Epithelial cell of esophagus (primary cell): ENCODE measurements around the gene C1orf198.
A peak's percentile ranks its signal among the peaks of the same experiment; 100 is the strongest.

Source experiments
- DNase-seq: peaks from one replicate; pipeline ENCODE4 v3.0.0; 2010; ENCODE audit warnings: low read depth
- H3K4me3 ChIP-seq: 2 replicates; pipeline ENCODE4 v1.5.1; 2011; ENCODE audit warnings: mild to moderate bottlenecking, low read length, control low read depth
- CTCF ChIP-seq: IDR thresholded peaks from 2 replicates; pipeline ENCODE4 v1.5.1; 2011; ENCODE audit warnings: low read depth, mild to moderate bottlenecking, low read length, control low read depth, inconsistent platforms; ENCODE audit not compliant: insufficient read depth; ENCODE audit errors: missing control alignments

C1orf198 gene

GRCh38 chr1:230867903-230868735, at the start of gene C1orf198:
TSS of gene C1orf198 (minus strand) at chr1:230868521. CDS start at chr1:230868512, 9 bp downstream.
- DNase-seq: peak; percentile 56
- no peak for TF ChIP-seq CTCF

GRCh38 chr1:230917284-230918135, 49.2 kb upstream of the C1orf198 start:
- TF ChIP-seq CTCF: peak; percentile 78
- H3K4me3 ChIP-seq: no peak overlapping the region
- peak; percentile 82 for DNase-seq

More at GRCh38 chr1:230867903-230868735, at the start of gene C1orf198:
- H3K4me3 ChIP-seq: peak within 1 kb of the TSS; percentile 62

- no peak overlapping the region for H3K4me3 ChIP-seq
- no peak for DNase-seq
- TF ChIP-seq CTCF: no peak
Measured at GRCh38 chr1:230916587-230917283, 48.4 kb upstream of the C1orf198 start.

- no peak for TF ChIP-seq CTCF
- H3K4me3 ChIP-seq: no peak overlapping the region
- DNase-seq: peak; percentile 25
Measured at GRCh38 chr1:230915078-230915477, 46.8 kb upstream of the C1orf198 start.

- H3K4me3 ChIP-seq: no peak overlapping the region
- TF ChIP-seq CTCF: no peak
- DNase-seq: peak; percentile 35
Measured at GRCh38 chr1:230913496-230913895, 45.2 kb upstream of the C1orf198 start.

GRCh38 chr1:230910755-230911117, 42.4 kb upstream of the C1orf198 start:
- DNase-seq: no peak
- TF ChIP-seq CTCF: no peak
- no peak overlapping the region for H3K4me3 ChIP-seq
